Measurements from ENCODE around the gene VPS8. TPM values are rescaled to one million over a fixed set of nuclear protein-coding genes. Genes with fewer than 3 reads are reported as not detected.

Gene VPS8
- total and polyA plus RNA-seq, 9 of the 15 experiments (the other 6 are each of a cell fraction or from before 2014, with no cell fraction given) = 7.2 to 41.0 (median 28.3) TPM

DNA sequence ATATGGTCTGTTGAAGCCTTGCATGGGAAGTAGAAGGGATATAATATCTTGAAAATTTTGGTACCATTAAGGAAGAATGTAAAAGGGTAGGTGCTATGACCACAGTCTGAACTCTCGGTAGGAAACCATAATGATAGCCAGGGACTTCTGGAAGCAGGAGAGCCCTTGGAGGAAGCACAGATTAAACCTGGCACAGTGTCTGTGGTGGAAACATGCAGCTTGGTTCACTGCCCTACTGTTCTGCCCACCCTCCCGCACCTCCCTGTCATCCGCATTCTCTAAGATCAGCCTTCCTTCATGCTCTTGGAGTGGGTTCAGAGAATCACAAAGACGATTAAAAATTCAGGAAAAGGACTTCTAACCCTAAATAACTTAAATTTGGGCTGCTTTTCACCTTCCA is 20.9 kb downstream of the VPS8 start (continued):
- TF ChIP-seq, protein P1, sequence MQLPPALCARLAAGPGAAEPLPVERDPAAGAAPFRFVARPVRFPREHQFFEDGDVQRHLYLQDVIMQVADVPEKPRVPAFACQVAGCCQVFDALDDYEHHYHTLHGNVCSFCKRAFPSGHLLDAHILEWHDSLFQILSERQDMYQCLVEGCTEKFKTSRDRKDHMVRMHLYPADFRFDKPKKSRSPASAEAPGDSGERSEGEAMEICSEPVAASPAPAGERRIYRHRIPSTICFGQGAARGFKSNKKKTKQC (CRISPR knock-in tag; IDR thresholded peaks at IDR 0.05) = no peak
- TF ChIP-seq PHF21A (IDR thresholded peaks at IDR 0.05; ENCODE audit: borderline replicate concordance, low read depth) (no peak), ASH1L (IDR thresholded peaks at IDR 0.05; ENCODE audit: borderline replicate concordance, low read depth, partially characterized antibody) (no peak), CBX2 (IDR thresholded peaks at IDR 0.05; ENCODE audit: insufficient read depth, low read length, poor library complexity, severe bottlenecking) (no peak)
- TF ChIP-seq, protein P2, sequence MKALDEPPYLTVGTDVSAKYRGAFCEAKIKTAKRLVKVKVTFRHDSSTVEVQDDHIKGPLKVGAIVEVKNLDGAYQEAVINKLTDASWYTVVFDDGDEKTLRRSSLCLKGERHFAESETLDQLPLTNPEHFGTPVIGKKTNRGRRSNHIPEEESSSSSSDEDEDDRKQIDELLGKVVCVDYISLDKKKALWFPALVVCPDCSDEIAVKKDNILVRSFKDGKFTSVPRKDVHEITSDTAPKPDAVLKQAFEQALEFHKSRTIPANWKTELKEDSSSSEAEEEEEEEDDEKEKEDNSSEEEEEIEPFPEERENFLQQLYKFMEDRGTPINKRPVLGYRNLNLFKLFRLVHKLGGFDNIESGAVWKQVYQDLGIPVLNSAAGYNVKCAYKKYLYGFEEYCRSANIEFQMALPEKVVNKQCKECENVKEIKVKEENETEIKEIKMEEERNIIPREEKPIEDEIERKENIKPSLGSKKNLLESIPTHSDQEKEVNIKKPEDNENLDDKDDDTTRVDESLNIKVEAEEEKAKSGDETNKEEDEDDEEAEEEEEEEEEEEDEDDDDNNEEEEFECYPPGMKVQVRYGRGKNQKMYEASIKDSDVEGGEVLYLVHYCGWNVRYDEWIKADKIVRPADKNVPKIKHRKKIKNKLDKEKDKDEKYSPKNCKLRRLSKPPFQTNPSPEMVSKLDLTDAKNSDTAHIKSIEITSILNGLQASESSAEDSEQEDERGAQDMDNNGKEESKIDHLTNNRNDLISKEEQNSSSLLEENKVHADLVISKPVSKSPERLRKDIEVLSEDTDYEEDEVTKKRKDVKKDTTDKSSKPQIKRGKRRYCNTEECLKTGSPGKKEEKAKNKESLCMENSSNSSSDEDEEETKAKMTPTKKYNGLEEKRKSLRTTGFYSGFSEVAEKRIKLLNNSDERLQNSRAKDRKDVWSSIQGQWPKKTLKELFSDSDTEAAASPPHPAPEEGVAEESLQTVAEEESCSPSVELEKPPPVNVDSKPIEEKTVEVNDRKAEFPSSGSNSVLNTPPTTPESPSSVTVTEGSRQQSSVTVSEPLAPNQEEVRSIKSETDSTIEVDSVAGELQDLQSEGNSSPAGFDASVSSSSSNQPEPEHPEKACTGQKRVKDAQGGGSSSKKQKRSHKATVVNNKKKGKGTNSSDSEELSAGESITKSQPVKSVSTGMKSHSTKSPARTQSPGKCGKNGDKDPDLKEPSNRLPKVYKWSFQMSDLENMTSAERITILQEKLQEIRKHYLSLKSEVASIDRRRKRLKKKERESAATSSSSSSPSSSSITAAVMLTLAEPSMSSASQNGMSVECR (CRISPR knock-in tag; IDR thresholded peaks at IDR 0.05) = no peak

Data from K562 (cell line).